Panc1 (cell line): ENCODE data around the gene RAB6A. TPM values are rescaled to one million over a fixed set of nuclear protein-coding genes. Genes with fewer than 3 reads are reported as not detected.
"Not testable (repeated sequence)": the region's sequence is repeated elsewhere in the genome, so short reads cannot be mapped to it uniquely, and the experiment has no call there.

Experiments
- ATAC-seq: fragments of 200-7000 bp; cut with Tn5 transposase; 2 replicates; pipeline ENCODE4 v1.9.1; 2020; ENCODE audit warnings: mild to moderate bottlenecking, moderate library complexity
- BruUV-seq: library from RNA; stranded (reverse); fragments of 400-500 nt; replicated peaks from 2 replicates; lab custom pipeline; 2021; lab: Mats Ljungman, UMichigan
- CTCF ChIA-PET: fragments of 300-600 bp; sonication (Branson Sonifier 250); formaldehyde crosslinking; loops from one replicate; lab custom pipeline; 2022; ENCODE audit warnings: antibody characterized with exemption; lab: Charles Lee
- POLR2A ChIA-PET: fragments of 300-600 bp; sonication (Branson Sonifier 250); formaldehyde crosslinking; loops from one replicate; lab custom pipeline; 2022; ENCODE audit warnings: antibody characterized with exemption; lab: Charles Lee
- DNase-seq: peaks from one replicate; pipeline ENCODE4 v3.0.0-alpha.2; 2010; ENCODE audit warnings: low read depth, low spot score
- H3K27ac ChIP-seq: 2 replicates; pipeline ENCODE4 v1.5.1; 2011; ENCODE audit warnings: mild to moderate bottlenecking, low read length, inconsistent platforms
- H3K27me3 ChIP-seq: fragments of 200-500 bp; sonication (Bioruptor generic); 2 replicates; pipeline ENCODE4 v1.6.0; 2014; ENCODE audit warnings: low read length, inconsistent platforms; ENCODE audit not compliant: control insufficient read depth, insufficient read depth
- H3K36me3 ChIP-seq: fragments of 200-500 bp; sonication (Bioruptor generic); 2 replicates; pipeline ENCODE4 v1.5.1; 2014; ENCODE audit warnings: inconsistent platforms, mild to moderate bottlenecking, low read length, moderate library complexity; ENCODE audit not compliant: control insufficient read depth, insufficient read depth
- H3K4me1 ChIP-seq: 2 replicates; pipeline ENCODE4 v1.5.1; 2011; ENCODE audit warnings: inconsistent platforms, mild to moderate bottlenecking, low read length, moderate library complexity; ENCODE audit not compliant: control insufficient read depth, insufficient read depth
- H3K4me3 ChIP-seq, 2 experiments: 2 replicates each; pipeline ENCODE4 v1.5.1; 2011 to 2012; ENCODE audit warnings: low read depth in 2 of 2, low read length in 2 of 2, mild to moderate bottlenecking in 2 of 2, inconsistent platforms in 1 of 2, moderate library complexity in 1 of 2
- H3K9me3 ChIP-seq: fragments of 200-500 bp; sonication (Bioruptor generic); 2 replicates; pipeline ENCODE4 v1.5.1; 2014; ENCODE audit warnings: low read depth, mild to moderate bottlenecking, inconsistent platforms, low read length, moderate library complexity; ENCODE audit not compliant: control insufficient read depth, insufficient read depth
- CTCF ChIP-seq: fragments of 450-650 bp; IDR thresholded peaks from 2 replicates; pipeline ENCODE4 v1.5.1; 2017; ENCODE audit warnings: mild to moderate bottlenecking
- POLR2AphosphoS5 ChIP-seq: IDR thresholded peaks from 2 replicates; pipeline ENCODE4 v1.6.1; 2012; ENCODE audit warnings: mild to moderate bottlenecking, low read depth, low read length, moderate library complexity
- REST ChIP-seq, 2 experiments: IDR thresholded peaks; 2 replicates each; pipeline ENCODE4 v1.6.1; 2011 to 2012; ENCODE audit warnings: low read depth in 2 of 2, control low read depth in 1 of 2, low read length in 1 of 2, mild to moderate bottlenecking in 1 of 2, moderate library complexity in 1 of 2; ENCODE audit not compliant: insufficient read depth in 1 of 2
- SIN3A ChIP-seq: IDR thresholded peaks from 2 replicates; pipeline ENCODE4 v1.6.1; 2012; ENCODE audit warnings: low read depth, mild to moderate bottlenecking, low read length, moderate library complexity, borderline replicate concordance; ENCODE audit not compliant: insufficient read depth
- TCF7L2 ChIP-seq: IDR thresholded peaks from 2 replicates; pipeline ENCODE4 v1.6.1; 2011; ENCODE audit warnings: mild to moderate bottlenecking, low read depth, low read length, inconsistent platforms
- in situ Hi-C: cut with HindIII; loops from 2 replicates; pipeline ENCODE4 v1.10.0; 2016; ENCODE audit warnings: low sequenced_read_pairs, low pct_unique_long_range_greater_than_20kb
- intact Hi-C: fragments of 100-400 bp; cut with micrococcal nuclease; formaldehyde crosslinking; loops from one replicate; pipeline ENCODE4 v1.10.0; 2022; ENCODE audit not compliant: unreplicated experiment
- total RNA-seq: library from RNA; stranded (reverse); gene quantifications from one replicate; pipeline ENCODE4 v1.2.1, GENCODE V29; 2021; ENCODE audit not compliant: unreplicated experiment

Gene RAB6A
- total RNA-seq, 1 experiment from 2014 or later = 149 TPM

- H3K4me1 ChIP-seq = no peaks in the 10 kb centered on the region
- no peaks in the 10 kb centered on the region for H3K36me3 ChIP-seq
- no peaks in the 10 kb centered on the region for H3K27me3 ChIP-seq
- TF ChIP-seq POLR2AphosphoS5 = no peak
- no peak for TF ChIP-seq REST (IDR thresholded peaks at IDR 0.05; ENCODE audit: insufficient read depth in 1 of 2, low read depth in 2 of 2, low read length in 1 of 2)
- no peak for TF ChIP-seq CTCF
- TF ChIP-seq TCF7L2 = no peak
- no peak for TF ChIP-seq SIN3A
- ChIA-PET CTCF (interaction anchor here (0.7 kb wide), 2 partner anchors 29 to 265 kb away, joined by 4 to 8 read pairs; no protein-coding TSS in a partner anchor), POLR2A (interaction anchor here (0.6 to 0.8 kb wide), 2 partner anchors 20 to 31 kb away, joined by 3 read pairs; no protein-coding TSS in a partner anchor)
- H3K27ac ChIP-seq = no peak overlapping the region
- no peak for ATAC-seq
- DNase-seq = no peak
- no peak overlapping the region for H3K4me3 ChIP-seq
- intact Hi-C loops = no loop called here
- BruUV-seq = no TSS peak
- no peaks in the 10 kb centered on the region for H3K9me3 ChIP-seq
- in situ Hi-C loops = no loop called here
Observed at GRCh38 chr11:73743045-73743444, 17.8 kb downstream of the RAB6A start.

- H3K36me3 ChIP-seq, H3K27ac ChIP-seq, DNase-seq, intact Hi-C loops, H3K4me1 ChIP-seq, POLR2A ChIA-PET, BruUV-seq, H3K27me3 ChIP-seq, in situ Hi-C loops, CTCF ChIA-PET, ATAC-seq, H3K4me3 ChIP-seq, H3K9me3 ChIP-seq: not testable (repeated sequence)
Observed at GRCh38 chr11:73735959-73736358, 24.9 kb downstream of the RAB6A start.

- CTCF ChIA-PET = interaction anchor here (0.8 kb wide), 1 partner anchor 41 kb away, joined by 7 read pairs; no protein-coding TSS in a partner anchor
- in situ Hi-C loops = no loop called here
- no TSS peak for BruUV-seq
Observed at GRCh38 chr11:73734993-73735392, 25.9 kb downstream of the RAB6A start.

More at GRCh38 chr11:73734993-73735392, 25.9 kb downstream of the RAB6A start:
- no peak for DNase-seq
- Histone ChIP-seq H3K27ac (no peak overlapping the region), H3K4me1 (no peaks in the 10 kb centered on the region), H3K36me3 (no peaks in the 10 kb centered on the region), H3K4me3 (no peak overlapping the region), H3K9me3 (no peaks in the 10 kb centered on the region), H3K27me3 (no peaks in the 10 kb centered on the region)
- no peak for ATAC-seq
- intact Hi-C loops = no loop called here
- TF ChIP-seq REST (IDR thresholded peaks at IDR 0.05; ENCODE audit: insufficient read depth in 1 of 2, low read depth in 2 of 2, low read length in 1 of 2) (no peak), TCF7L2 (no peak), POLR2AphosphoS5 (no peak), CTCF (no peak), SIN3A (no peak)
- POLR2A ChIA-PET = no interaction called here
